ENCODE measurements around the gene PPFIBP1. TPM values are rescaled to one million over a fixed set of nuclear protein-coding genes. Genes with fewer than 3 reads are reported as not detected.
A peak's percentile ranks its signal among the peaks of the same experiment; 100 is the strongest.
"Not testable (repeated sequence)": the region's sequence is repeated elsewhere in the genome, so short reads cannot be mapped to it uniquely, and the experiment has no call there.

The PPFIBP1 gene
- total RNA-seq, 2 donors from 2014 or later, result 2.1 to 4.1 TPM

GRCh38 chr12:27571463-27571862, 47.5 kb downstream of the PPFIBP1 start:
- no peak overlapping the region for H3K4me3 Mint-ChIP-seq
- H3K27me3 Mint-ChIP-seq, result peaks cover 6% of the 10 kb centered on the region
- H3K4me1 Mint-ChIP-seq, result no peaks in the 10 kb centered on the region
- no peak for ATAC-seq
- peaks cover 3% of the 10 kb centered on the region for H3K36me3 Mint-ChIP-seq (ENCODE audit: low read depth)
- no peak for DNase-seq
- no peak overlapping the region for H3K27ac Mint-ChIP-seq
- no peaks in the 10 kb centered on the region for H3K9me3 ChIP-seq (ENCODE audit: control insufficient read depth, low read length, poor library complexity, severe bottlenecking)

GRCh38 chr12:27572486-27573255, 48.7 kb downstream of the PPFIBP1 start:
- Mint-ChIP-seq H3K36me3 (ENCODE audit: low read depth) (peaks cover 3% of the 10 kb centered on the region), H3K27ac (no peak overlapping the region), H3K27me3 (peaks cover 9% of the 10 kb centered on the region), H3K4me3 (no peak overlapping the region), H3K4me1 (no peaks in the 10 kb centered on the region)
- ATAC-seq, result no peak
- no peaks in the 10 kb centered on the region for H3K9me3 ChIP-seq (ENCODE audit: control insufficient read depth, low read length, poor library complexity, severe bottlenecking)
- no peak for DNase-seq

GRCh38 chr12:27573972-27574371, 50.0 kb downstream of the PPFIBP1 start:
- no peaks in the 10 kb centered on the region for H3K4me1 Mint-ChIP-seq
- peaks cover 10% of the 10 kb centered on the region for H3K27me3 Mint-ChIP-seq
- no peak for DNase-seq
- H3K9me3 ChIP-seq (ENCODE audit: control insufficient read depth, low read length, poor library complexity, severe bottlenecking), result no peaks in the 10 kb centered on the region
- no peak overlapping the region for H3K4me3 Mint-ChIP-seq
- ATAC-seq, result no peak
- H3K27ac Mint-ChIP-seq, result no peak overlapping the region
- peaks cover 3% of the 10 kb centered on the region for H3K36me3 Mint-ChIP-seq (ENCODE audit: low read depth)

GRCh38 chr12:27575090-27575761, 51.2 kb downstream of the PPFIBP1 start:
- ATAC-seq (no peak), DNase-seq (no peak)
- Mint-ChIP-seq H3K27ac (no peak overlapping the region), H3K36me3 (ENCODE audit: low read depth) (peaks cover 3% of the 10 kb centered on the region), H3K4me3 (no peak overlapping the region), H3K27me3 (peaks cover 4% of the 10 kb centered on the region), H3K4me1 (no peaks in the 10 kb centered on the region)
- no peaks in the 10 kb centered on the region for H3K9me3 ChIP-seq (ENCODE audit: control insufficient read depth, low read length, poor library complexity, severe bottlenecking)

- Mint-ChIP-seq H3K27me3 (peaks cover 4% of the 10 kb centered on the region), H3K36me3 (ENCODE audit: low read depth) (peaks cover 3% of the 10 kb centered on the region), H3K4me1 (no peaks in the 10 kb centered on the region), H3K4me3 (no peak overlapping the region), H3K27ac (no peak overlapping the region)
- no peak for DNase-seq
- H3K9me3 ChIP-seq (ENCODE audit: control insufficient read depth, low read length, poor library complexity, severe bottlenecking), result no peaks in the 10 kb centered on the region
- ATAC-seq, result no peak
These were observed 51.7 kb downstream of the PPFIBP1 start for GRCh38 chr12:27575762-27576118.

GRCh38 chr12:27576667-27577347, 52.8 kb downstream of the PPFIBP1 start:
- peaks cover 4% of the 10 kb centered on the region for H3K27me3 Mint-ChIP-seq
- no peak overlapping the region for H3K27ac Mint-ChIP-seq
- H3K9me3 ChIP-seq (ENCODE audit: control insufficient read depth, low read length, poor library complexity, severe bottlenecking), result no peaks in the 10 kb centered on the region
- no peak for ATAC-seq
- H3K4me1 Mint-ChIP-seq, result peaks cover 2% of the 10 kb centered on the region
- H3K36me3 Mint-ChIP-seq (ENCODE audit: low read depth), result peaks cover 3% of the 10 kb centered on the region
- no peak overlapping the region for H3K4me3 Mint-ChIP-seq
- DNase-seq, result no peak

- Mint-ChIP-seq H3K36me3 (ENCODE audit: low read depth) (peaks cover 3% of the 10 kb centered on the region), H3K27me3 (peaks cover 4% of the 10 kb centered on the region), H3K4me1 (peaks cover 3% of the 10 kb centered on the region), H3K27ac (no peak overlapping the region), H3K4me3 (no peak overlapping the region)
- ATAC-seq, result no peak
- DNase-seq, result no peak
- H3K9me3 ChIP-seq (ENCODE audit: control insufficient read depth, low read length, poor library complexity, severe bottlenecking), result no peaks in the 10 kb centered on the region
These were observed 53.7 kb downstream of the PPFIBP1 start for GRCh38 chr12:27577688-27578087.

DNA sequence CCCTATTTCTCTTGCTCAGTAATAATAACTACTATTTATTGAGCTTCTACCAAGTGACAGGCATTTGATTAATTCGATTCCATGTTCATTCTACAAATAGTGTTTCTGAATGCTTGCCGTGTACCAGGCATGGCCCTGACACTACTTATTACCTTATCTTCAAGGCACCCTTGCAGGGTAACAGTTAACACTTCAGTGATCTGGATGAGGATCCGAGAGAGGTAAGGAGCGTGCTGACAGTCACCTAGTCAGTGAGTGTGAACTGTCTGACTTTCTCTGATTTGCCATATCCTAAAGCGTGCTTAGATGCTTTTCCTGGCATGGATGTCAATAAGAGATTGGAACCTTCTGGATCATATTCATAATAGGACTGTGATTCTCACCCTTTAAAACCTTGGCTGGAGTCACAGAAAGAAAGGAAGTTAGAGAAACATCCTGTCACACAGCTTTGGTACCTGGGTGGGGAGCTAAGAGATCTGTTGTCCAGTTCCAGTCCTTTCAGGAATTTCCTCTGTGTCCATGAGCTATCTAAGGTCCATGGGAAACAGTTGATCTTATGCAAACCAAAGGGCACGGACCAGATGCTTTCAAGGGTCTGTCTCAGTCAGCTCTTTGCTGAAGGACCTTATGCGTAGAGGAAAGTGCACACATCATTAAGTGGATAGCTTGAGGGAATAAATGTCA, 54.8 kb downstream of the PPFIBP1 start:
- H3K9me3 ChIP-seq (ENCODE audit: control insufficient read depth, low read length, poor library complexity, severe bottlenecking), result no peaks in the 10 kb centered on the region
- H3K4me1 Mint-ChIP-seq, result peaks cover 3% of the 10 kb centered on the region
- H3K36me3 Mint-ChIP-seq (ENCODE audit: low read depth), result no peaks in the 10 kb centered on the region
- H3K27me3 Mint-ChIP-seq, result peaks cover 4% of the 10 kb centered on the region
- H3K4me3 Mint-ChIP-seq, result no peak overlapping the region
- DNase-seq, result no peak
- no peak overlapping the region for H3K27ac Mint-ChIP-seq
- ATAC-seq, result no peak

- Mint-ChIP-seq H3K36me3 (ENCODE audit: low read depth) (peaks cover 2% of the 10 kb centered on the region), H3K27ac (no peak overlapping the region), H3K4me3 (no peak overlapping the region), H3K27me3 (peaks cover 4% of the 10 kb centered on the region), H3K4me1 (peaks cover 3% of the 10 kb centered on the region)
- no peak for DNase-seq
- H3K9me3 ChIP-seq (ENCODE audit: control insufficient read depth, low read length, poor library complexity, severe bottlenecking), result no peaks in the 10 kb centered on the region
- no peak for ATAC-seq
These were observed 56.7 kb downstream of the PPFIBP1 start for GRCh38 chr12:27580561-27581330.

DNA sequence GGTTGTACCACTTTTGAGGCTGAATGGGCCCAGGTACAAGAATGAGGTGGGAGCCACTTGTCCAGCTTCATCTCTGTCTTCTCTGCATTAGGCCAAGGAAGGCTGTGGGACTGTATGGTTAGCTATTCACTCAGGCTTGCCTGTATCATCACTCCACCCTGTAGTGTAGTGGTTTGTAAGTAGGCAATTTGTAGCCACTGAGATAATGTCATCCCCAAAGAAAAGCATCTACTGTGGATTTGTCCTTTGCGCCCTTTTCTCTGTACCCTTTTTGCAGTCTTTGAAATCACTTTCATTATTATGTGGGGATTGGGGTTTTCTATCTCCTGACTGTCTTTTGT, 57.3 kb downstream of the PPFIBP1 start:
- H3K4me1 Mint-ChIP-seq; ATAC-seq; H3K4me3 Mint-ChIP-seq; H3K36me3 Mint-ChIP-seq (ENCODE audit: low read depth); DNase-seq; H3K27ac Mint-ChIP-seq; H3K9me3 ChIP-seq (ENCODE audit: control insufficient read depth, low read length, poor library complexity, severe bottlenecking); H3K27me3 Mint-ChIP-seq: not testable (repeated sequence)

- not testable (repeated sequence) for H3K36me3 Mint-ChIP-seq (ENCODE audit: low read depth); DNase-seq; H3K9me3 ChIP-seq (ENCODE audit: control insufficient read depth, low read length, poor library complexity, severe bottlenecking); H3K4me1 Mint-ChIP-seq; H3K27me3 Mint-ChIP-seq; H3K27ac Mint-ChIP-seq; ATAC-seq
- H3K4me3 Mint-ChIP-seq, result peak overlapping the region; percentile 34
These were observed 57.8 kb downstream of the PPFIBP1 start for GRCh38 chr12:27581833-27582232.

DNA sequence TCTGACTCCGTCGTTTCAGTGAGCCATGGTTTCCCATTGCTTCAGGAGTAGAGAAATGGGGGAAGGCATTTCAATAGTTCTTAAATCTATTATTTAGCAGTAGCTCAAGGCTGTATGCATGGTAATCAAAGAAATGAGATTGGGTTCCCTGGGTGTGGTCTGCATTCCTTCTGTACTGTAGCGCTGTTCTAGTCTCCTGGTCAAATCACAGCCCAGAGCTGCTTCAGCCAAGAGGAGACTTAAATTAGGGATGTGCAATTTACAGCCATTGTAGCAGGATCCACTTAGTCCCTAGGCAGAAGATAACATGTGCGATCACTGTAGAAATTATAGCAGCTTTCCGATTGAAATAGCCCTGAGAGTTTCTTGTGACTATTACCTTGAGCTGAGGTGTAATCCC, 58.4 kb downstream of the PPFIBP1 start:
- not testable (repeated sequence) for H3K4me1 Mint-ChIP-seq; H3K27ac Mint-ChIP-seq; H3K27me3 Mint-ChIP-seq; H3K36me3 Mint-ChIP-seq (ENCODE audit: low read depth); H3K4me3 Mint-ChIP-seq; DNase-seq; ATAC-seq; H3K9me3 ChIP-seq (ENCODE audit: control insufficient read depth, low read length, poor library complexity, severe bottlenecking)

Measured in T-helper 17 cell (primary cell).